GM23248 (cell line): ENCODE measurements around the gene TRIOBP.

Source experiments
- EZH2 ChIP-seq: fragments of 200-600 bp; sonication (generic); IDR thresholded peaks from 2 replicates; pipeline ENCODE4 v1.6.1; 2018; ENCODE audit warnings: antibody characterized with exemption, mild to moderate bottlenecking; ENCODE audit not compliant: insufficient read depth, poor library complexity, severe bottlenecking
- EZH2phosphoT487 ChIP-seq: fragments of 200-600 bp; sonication (generic); IDR thresholded peaks from 2 replicates; pipeline ENCODE4 v1.6.1; 2018; ENCODE audit warnings: antibody characterized with exemption, moderate library complexity, mild to moderate bottlenecking, low read depth; ENCODE audit not compliant: insufficient read depth

DNA sequence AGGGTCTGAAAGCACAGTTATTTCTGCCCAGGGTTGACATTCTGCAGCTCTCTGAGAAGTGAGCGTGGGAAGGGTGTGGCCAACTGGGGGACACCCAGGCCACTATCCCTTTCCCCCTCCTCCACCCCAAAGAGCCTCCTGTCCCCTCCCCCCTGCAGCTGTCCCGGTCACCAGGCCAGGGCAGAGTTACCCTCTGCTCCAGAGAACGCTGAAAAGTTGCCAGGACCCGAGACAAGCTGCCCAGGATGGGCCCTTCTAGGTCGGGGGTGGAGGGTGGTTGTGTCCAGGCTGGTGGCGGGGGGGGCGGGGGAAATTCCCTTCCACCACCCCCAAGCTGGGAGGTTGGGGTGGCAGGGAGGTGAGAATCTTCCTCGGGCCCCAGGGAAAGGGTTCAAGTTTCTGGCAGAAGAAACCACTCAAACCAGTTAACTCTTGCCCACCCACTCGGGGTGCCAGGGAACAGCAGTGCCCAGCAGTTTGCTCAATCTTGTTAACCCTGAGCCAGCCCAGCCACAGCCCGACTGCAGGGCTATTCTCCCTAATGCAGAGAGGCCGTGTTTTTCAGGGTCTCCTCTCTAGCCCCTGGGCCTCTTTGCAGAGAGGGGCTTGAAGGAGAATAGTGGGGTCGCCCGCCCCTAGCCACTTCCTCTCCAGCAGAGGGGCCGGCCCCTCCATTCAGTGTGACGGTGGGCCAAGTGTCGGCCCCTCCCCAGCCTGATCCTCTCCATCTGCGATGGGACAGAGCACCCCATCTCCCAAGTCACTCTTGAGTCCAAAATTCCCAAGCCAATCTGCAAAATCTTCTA is 20.7 kb upstream of the TRIOBP start:
- TF ChIP-seq EZH2, result no peak
- no peak for TF ChIP-seq EZH2phosphoT487
